Liver (tissue), 9 donors: ENCODE measurements around the gene NSL1. TPM values are rescaled to one million over a fixed set of nuclear protein-coding genes. Genes with fewer than 3 reads are reported as not detected.

Experiments used
- DNase-seq: peaks from one replicate; pipeline ENCODE4 v3.0.0-alpha.2; 2017; ENCODE audit warnings: low spot score
- H3K27ac ChIP-seq, 2 donors: one replicate each; pipeline ENCODE4 v1.7.0; 2013; ENCODE audit warnings: inconsistent platforms in 2 of 2, low read length in 2 of 2, control low read depth in 1 of 2, low read depth in 1 of 2, mild to moderate bottlenecking in 1 of 2
- H3K27me3 ChIP-seq, 4 donors: one replicate each; pipeline versions ENCODE4 v1.6.1 to v1.7.0; 2013; ENCODE audit warnings: low read length in 3 of 4, inconsistent platforms in 1 of 4, mild to moderate bottlenecking in 1 of 4, moderate library complexity in 1 of 4; ENCODE audit not compliant: control insufficient read depth in 4 of 4, insufficient read depth in 4 of 4
- H3K36me3 ChIP-seq, 4 donors: one replicate each; pipeline versions ENCODE4 v1.6.1 to v1.7.0; 2013; ENCODE audit warnings: low read length in 3 of 4, mild to moderate bottlenecking in 3 of 4, low read depth in 1 of 4, moderate library complexity in 1 of 4; ENCODE audit not compliant: control insufficient read depth in 4 of 4, insufficient read depth in 3 of 4
- H3K4me1 ChIP-seq, 4 donors: one replicate each; pipeline versions ENCODE4 v1.6.1 to v1.7.0; 2013; ENCODE audit warnings: low read length in 3 of 4, mild to moderate bottlenecking in 3 of 4, moderate library complexity in 1 of 4; ENCODE audit not compliant: control insufficient read depth in 4 of 4, insufficient read depth in 4 of 4
- H3K4me3 ChIP-seq, 3 donors: one replicate each; pipeline versions ENCODE4 v1.6.1 to v1.7.0; 2013; ENCODE audit warnings: low read length in 3 of 3, control low read depth in 1 of 3, low read depth in 1 of 3, mild to moderate bottlenecking in 1 of 3
- H3K9ac ChIP-seq, 2 donors: one replicate each; pipeline ENCODE4 v1.7.0; 2013; ENCODE audit warnings: low read length in 2 of 2, mild to moderate bottlenecking in 2 of 2, moderate library complexity in 2 of 2, control low read depth in 1 of 2, low read depth in 1 of 2
- H3K9me3 ChIP-seq, 4 donors: one replicate each; pipeline versions ENCODE4 v1.6.1 to v1.7.0; 2013; ENCODE audit warnings: low read length in 3 of 4; ENCODE audit not compliant: control insufficient read depth in 4 of 4
- ATF3 ChIP-seq: IDR thresholded peaks from 2 replicates; pipeline ENCODE4 v1.6.1; 2016; ENCODE audit warnings: antibody characterized with exemption
- CTCF ChIP-seq: fragments of 150-350 bp; IDR thresholded peaks from 2 replicates; pipeline ENCODE4 v1.5.1; 2017; ENCODE audit warnings: improper control_type of control experiment, low read depth, low read length; ENCODE audit not compliant: missing input control
- EGR1 ChIP-seq, 2 donors: IDR thresholded peaks; 2 replicates each; pipeline ENCODE4 v1.6.1; 2016 to 2018; ENCODE audit warnings: antibody characterized with exemption in 2 of 2, low read depth in 2 of 2
- FOXA1 ChIP-seq: IDR thresholded peaks from 2 replicates; pipeline ENCODE4 v1.6.1; 2016; ENCODE audit warnings: antibody characterized with exemption
- FOXA2 ChIP-seq: IDR thresholded peaks from 2 replicates; pipeline ENCODE4 v1.6.1; 2016; ENCODE audit warnings: antibody characterized with exemption
- GABPA ChIP-seq, 2 donors: IDR thresholded peaks in 1 of 2; conservative IDR thresholded peaks in 1 of 2; 2 replicates each; pipeline ENCODE4 v1.6.1; 2016; ENCODE audit warnings: antibody characterized with exemption in 2 of 2, mild to moderate bottlenecking in 1 of 2, moderate library complexity in 1 of 2
- HNF4A ChIP-seq, 2 donors: conservative IDR thresholded peaks; 2 replicates each; pipeline ENCODE4 v1.6.1; 2016; ENCODE audit warnings: antibody characterized with exemption in 2 of 2, mild to moderate bottlenecking in 2 of 2
- HNF4G ChIP-seq: IDR thresholded peaks from 2 replicates; pipeline ENCODE4 v1.6.1; 2016; ENCODE audit warnings: antibody characterized with exemption
- JUND ChIP-seq, 2 donors: IDR thresholded peaks; 2 replicates each; pipeline ENCODE4 v1.6.1; 2016; ENCODE audit warnings: antibody characterized with exemption in 2 of 2
- MAX ChIP-seq: IDR thresholded peaks from 2 replicates; pipeline ENCODE4 v1.6.1; 2016; ENCODE audit warnings: antibody characterized with exemption
- NR2F2 ChIP-seq: IDR thresholded peaks from 2 replicates; pipeline ENCODE4 v1.6.1; 2016; ENCODE audit warnings: antibody characterized with exemption
- RAD21 ChIP-seq, 2 donors: IDR thresholded peaks; 2 replicates each; pipeline ENCODE4 v1.6.1; 2016; ENCODE audit warnings: antibody characterized with exemption in 2 of 2, mild to moderate bottlenecking in 2 of 2
- REST ChIP-seq: IDR thresholded peaks from 2 replicates; pipeline ENCODE4 v1.6.1; 2016; ENCODE audit warnings: antibody characterized with exemption, mild to moderate bottlenecking
- RXRA ChIP-seq, 2 donors: IDR thresholded peaks; 2 replicates each; pipeline ENCODE4 v1.6.1; 2017 to 2018; ENCODE audit warnings: antibody characterized with exemption in 2 of 2, mild to moderate bottlenecking in 1 of 2
- SP1 ChIP-seq: IDR thresholded peaks from 2 replicates; pipeline ENCODE4 v1.6.1; 2018; ENCODE audit warnings: antibody characterized with exemption, mild to moderate bottlenecking
- TAF1 ChIP-seq: conservative IDR thresholded peaks from 2 replicates; pipeline ENCODE4 v1.6.1; 2016; ENCODE audit warnings: antibody characterized with exemption, mild to moderate bottlenecking
- YY1 ChIP-seq: IDR thresholded peaks from 2 replicates; pipeline ENCODE4 v1.6.1; 2016; ENCODE audit warnings: antibody characterized with exemption, mild to moderate bottlenecking
- ZBTB33 ChIP-seq: IDR thresholded peaks from 2 replicates; pipeline ENCODE4 v1.6.1; 2016; ENCODE audit warnings: antibody characterized with exemption
- WGBS: extraction: QIAGEN DNeasy Blood & Tissue Kit; methylation state at CpG from one replicate; pipeline ENCODE4 v1.1.7; 2013; 5-methylcytosine and 5-hydroxymethylcytosine counted together
- polyA plus RNA-seq, 2 donors: library from polyadenylated mRNA; stranded (reverse) in 1 of 2; unstranded in 1 of 2; fragments of 200-250 nt in 1 of 2; fragments of >200 nt in 1 of 2; fragmentation: Nextera tagmentation in 1 of 2; extraction: Ambion mirVana in 1 of 2; gene quantifications; one replicate each; pipeline versions ENCODE4 v1.2.1 to v1.2.3, GENCODE V29; 2013 to 2015
- total RNA-seq, 2 donors: library from RNA; depleted of rRNA; stranded (reverse); fragments of >200 nt; gene quantifications; one replicate each; pipeline ENCODE4 v1.2.3, GENCODE V29; 2014
- donor health status: healthy.
- donor health status: healthy.
- donor health status: healthy.
- donor health status: healthy.
- donor health status: healthy.

NSL1 gene
- total and polyA plus RNA-seq, 4 donors, result 17.2 to 31.3 (median 18.7) TPM

GRCh38 chr1:212685429-212685828 is 106.1 kb downstream of the NSL1 start:
- Histone ChIP-seq H3K4me3 (no peak overlapping the region), H3K27ac (no peak overlapping the region), H3K9ac (no peak overlapping the region), H3K27me3 (no peaks in the 10 kb centered on the region), H3K36me3 (no peaks in the 10 kb centered on the region), H3K9me3 (no peaks in the 10 kb centered on the region), H3K4me1 (peaks cover 0 to 3% (median 0%) of the 10 kb centered on the region in 4 donors)
- WGBS, result 70% methylated on average over 2 of the region's 2 CpGs
- no peak for DNase-seq
- TF ChIP-seq REST (no peak), ATF3 (no peak), JUND (IDR thresholded peaks at IDR 0.05) (no peak), CTCF (no peak), HNF4A (conservative IDR thresholded peaks at IDR 0.05) (no peak), TAF1 (no peak), ZBTB33 (no peak), NR2F2 (no peak), YY1 (no peak), SP1 (no peak), FOXA2 (no peak), FOXA1 (no peak), HNF4G (no peak), MAX (no peak), EGR1 (IDR thresholded peaks at IDR 0.05; ENCODE audit: low read depth in 2 of 2) (no peak), RXRA (IDR thresholded peaks at IDR 0.05) (no peak), GABPA (IDR thresholded peaks at IDR 0.05 in 1 of 2, conservative IDR thresholded peaks at IDR 0.05 in 1 of 2) (no peak), RAD21 (IDR thresholded peaks at IDR 0.05) (no peak)
